ENCODE data around the gene CAMSAP2. TPM values are rescaled to one million over a fixed set of nuclear protein-coding genes. Genes with fewer than 3 reads are reported as not detected.

The CAMSAP2 gene
- total RNA-seq, 1 experiment from 2014 or later = 23.4 TPM

DNA sequence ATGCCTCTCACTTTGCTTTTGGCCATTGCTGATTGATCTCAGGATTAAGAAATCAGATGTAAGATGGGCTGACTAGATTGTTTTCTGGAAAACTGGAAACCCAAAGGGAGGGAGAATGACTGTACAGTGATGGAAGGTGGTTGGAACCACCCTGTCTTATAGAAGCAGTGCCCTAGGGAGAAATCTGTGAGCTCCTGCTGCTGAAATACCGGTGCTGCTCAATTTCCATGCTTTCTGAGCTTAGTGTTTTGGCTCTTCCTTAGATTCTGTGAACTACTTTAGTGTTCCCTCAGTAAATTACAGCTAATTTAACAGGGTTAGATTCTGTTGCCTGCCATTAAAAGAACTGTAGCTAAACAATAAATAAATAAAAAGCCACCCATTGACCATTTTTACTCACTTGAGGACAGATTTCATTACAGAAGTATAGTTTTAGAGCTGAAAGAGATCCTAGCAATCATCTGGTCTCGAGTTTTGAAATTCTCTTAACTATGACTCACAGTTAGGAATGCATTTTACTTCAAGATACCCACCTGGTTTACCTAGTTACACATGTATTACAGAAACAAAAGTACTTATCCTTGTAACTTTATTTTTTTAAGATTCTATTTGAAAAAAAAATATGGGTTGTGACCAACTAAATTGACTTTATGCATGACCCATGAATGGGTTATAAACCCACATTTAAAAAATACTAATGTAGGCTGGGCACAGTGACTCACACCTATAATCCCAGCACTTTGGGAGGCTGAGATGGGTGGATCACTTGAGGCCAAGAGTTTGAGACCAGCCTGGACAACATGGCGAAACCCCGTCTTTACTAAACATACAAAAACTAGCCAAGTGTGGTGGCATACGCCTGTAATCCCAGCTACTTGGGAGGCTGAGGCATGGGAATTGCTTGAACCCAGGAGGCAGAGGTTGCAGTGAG, 33.2 kb downstream of the CAMSAP2 start:
- intact Hi-C loops (cut with micrococcal nuclease; ENCODE audit: unreplicated experiment) = no loop called here
- no peak for DNase-seq

DNA sequence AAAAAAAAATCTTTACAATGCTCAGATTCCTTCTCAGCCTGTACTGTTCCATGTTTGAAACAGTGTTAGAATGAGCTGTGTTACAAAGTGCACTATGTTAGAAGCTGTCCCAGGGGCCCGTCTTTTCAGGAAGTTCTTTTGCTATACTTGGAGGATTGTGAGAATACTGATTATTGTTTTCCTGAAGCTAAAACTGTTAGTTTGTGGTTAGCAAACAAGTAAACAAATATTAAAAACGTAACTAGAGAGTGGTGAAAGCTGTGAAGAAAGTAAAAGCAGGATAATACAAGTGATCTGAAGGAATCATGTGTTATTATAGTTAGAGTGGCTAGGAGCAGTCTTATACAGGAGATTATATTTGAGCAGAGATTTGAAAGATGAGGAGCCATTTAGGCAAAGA, 35.6 kb downstream of the CAMSAP2 start:
- Mint-ChIP-seq H3K9me3 (ENCODE audit: unreplicated experiment) (peaks cover 8% of the 10 kb centered on the region), H3K27me3 (ENCODE audit: insufficient read depth, unreplicated experiment) (no peaks in the 10 kb centered on the region), H3K27ac (ENCODE audit: unreplicated experiment) (no peak overlapping the region), H3K36me3 (ENCODE audit: insufficient read depth, unreplicated experiment) (peaks cover 16% of the 10 kb centered on the region), H3K4me1 (ENCODE audit: low read depth, unreplicated experiment) (peaks cover 36% of the 10 kb centered on the region), H3K4me3 (ENCODE audit: unreplicated experiment) (no peak overlapping the region)
- POLR2A ChIA-PET = no interaction called here
- TF ChIP-seq, protein P1, sequence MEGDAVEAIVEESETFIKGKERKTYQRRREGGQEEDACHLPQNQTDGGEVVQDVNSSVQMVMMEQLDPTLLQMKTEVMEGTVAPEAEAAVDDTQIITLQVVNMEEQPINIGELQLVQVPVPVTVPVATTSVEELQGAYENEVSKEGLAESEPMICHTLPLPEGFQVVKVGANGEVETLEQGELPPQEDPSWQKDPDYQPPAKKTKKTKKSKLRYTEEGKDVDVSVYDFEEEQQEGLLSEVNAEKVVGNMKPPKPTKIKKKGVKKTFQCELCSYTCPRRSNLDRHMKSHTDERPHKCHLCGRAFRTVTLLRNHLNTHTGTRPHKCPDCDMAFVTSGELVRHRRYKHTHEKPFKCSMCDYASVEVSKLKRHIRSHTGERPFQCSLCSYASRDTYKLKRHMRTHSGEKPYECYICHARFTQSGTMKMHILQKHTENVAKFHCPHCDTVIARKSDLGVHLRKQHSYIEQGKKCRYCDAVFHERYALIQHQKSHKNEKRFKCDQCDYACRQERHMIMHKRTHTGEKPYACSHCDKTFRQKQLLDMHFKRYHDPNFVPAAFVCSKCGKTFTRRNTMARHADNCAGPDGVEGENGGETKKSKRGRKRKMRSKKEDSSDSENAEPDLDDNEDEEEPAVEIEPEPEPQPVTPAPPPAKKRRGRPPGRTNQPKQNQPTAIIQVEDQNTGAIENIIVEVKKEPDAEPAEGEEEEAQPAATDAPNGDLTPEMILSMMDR (IDR thresholded peaks at IDR 0.05; ENCODE audit: insufficient read depth in 1 of 2, low read depth in 1 of 2, low read length in 1 of 2, severe bottlenecking in 1 of 2, unreplicated experiment in 1 of 2) = no peak
- DNase-seq = no peak
- Histone ChIP-seq H3K4me1 (peaks cover 28% of the 10 kb centered on the region), H3K4me3 (ENCODE audit: low read depth, low read length) (no peak overlapping the region), H3K36me3 (ENCODE audit: control insufficient read depth, insufficient read depth, low read length) (no peaks in the 10 kb centered on the region), H3K9me3 (no peaks in the 10 kb centered on the region), H3K27me3 (replicated peaks; ENCODE audit: control insufficient read depth, insufficient read depth, low read length) (no peaks in the 10 kb centered on the region)
- CTCF ChIA-PET = no interaction called here
- BruUV-seq (replicated peaks) = no TSS peak
- intact Hi-C loops (cut with micrococcal nuclease; ENCODE audit: unreplicated experiment) = no loop called here

More for the DNA sequence above, 33.2 kb downstream of the CAMSAP2 start:
- ChIA-PET POLR2A (interaction anchor here (0.7 kb wide), 1 partner anchor 358 kb away, joined by 3 read pairs; no protein-coding TSS in a partner anchor), CTCF (interaction anchor here (1.0 kb wide), 1 partner anchor 150 kb away, joined by 4 read pairs; no protein-coding TSS in a partner anchor)
- Mint-ChIP-seq H3K27ac (ENCODE audit: unreplicated experiment) (no peak overlapping the region), H3K4me1 (ENCODE audit: low read depth, unreplicated experiment) (peaks cover 29% of the 10 kb centered on the region), H3K9me3 (ENCODE audit: unreplicated experiment) (peaks cover 8% of the 10 kb centered on the region), H3K36me3 (ENCODE audit: insufficient read depth, unreplicated experiment) (peaks cover 23% of the 10 kb centered on the region), H3K27me3 (ENCODE audit: insufficient read depth, unreplicated experiment) (no peaks in the 10 kb centered on the region), H3K4me3 (ENCODE audit: unreplicated experiment) (no peak overlapping the region)
- peaks cover 23% of the 10 kb centered on the region for H3K4me1 ChIP-seq
- TF ChIP-seq, protein P1 (IDR thresholded peaks at IDR 0.05; ENCODE audit: insufficient read depth in 1 of 2, low read depth in 1 of 2, low read length in 1 of 2, severe bottlenecking in 1 of 2, unreplicated experiment in 1 of 2) = no peak
- no peaks in the 10 kb centered on the region for H3K9me3 ChIP-seq
- no peaks in the 10 kb centered on the region for H3K27me3 ChIP-seq (replicated peaks; ENCODE audit: control insufficient read depth, insufficient read depth, low read length)
- H3K4me3 ChIP-seq (ENCODE audit: low read depth, low read length) = no peak overlapping the region
- BruUV-seq (replicated peaks) = no TSS peak
- H3K36me3 ChIP-seq (ENCODE audit: control insufficient read depth, insufficient read depth, low read length) = no peaks in the 10 kb centered on the region

DNA sequence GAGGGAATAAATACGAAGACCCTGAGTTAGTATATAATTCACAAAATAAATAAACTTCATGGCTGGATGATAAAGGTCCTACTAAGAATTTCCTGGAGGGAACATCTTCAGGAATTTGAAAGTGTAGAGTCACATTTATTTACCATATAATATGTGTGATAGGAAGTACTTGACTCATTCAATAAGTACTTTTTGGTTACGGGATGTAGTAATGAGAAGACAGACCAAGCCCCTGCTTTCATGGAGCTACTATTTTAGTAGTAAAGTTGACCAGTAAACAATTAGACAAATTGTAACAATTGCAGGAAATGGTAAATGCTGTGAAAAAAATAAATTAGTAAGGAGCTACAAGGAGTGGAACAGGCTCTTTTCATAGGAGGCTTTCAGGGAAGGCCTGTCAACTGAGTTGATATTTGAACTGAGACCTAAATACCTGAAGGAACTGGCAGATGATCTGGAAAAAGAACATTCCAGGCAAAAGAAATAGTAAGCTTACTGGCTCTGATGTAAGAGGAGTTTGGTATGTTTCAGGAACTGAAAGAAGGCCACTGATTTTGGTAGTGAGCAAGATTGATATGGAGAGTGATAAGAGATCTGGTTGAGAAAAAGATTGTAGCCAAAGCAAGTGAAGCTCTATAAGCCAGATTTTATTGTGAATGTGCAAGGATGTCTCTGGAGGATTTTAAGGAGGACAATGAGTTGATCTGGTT, 36.2 kb downstream of the CAMSAP2 start:
- H3K4me3 Mint-ChIP-seq (ENCODE audit: unreplicated experiment) = no peak overlapping the region
- no peak for DNase-seq
- H3K27me3 Mint-ChIP-seq (ENCODE audit: insufficient read depth, unreplicated experiment) = no peaks in the 10 kb centered on the region
- no peaks in the 10 kb centered on the region for H3K36me3 ChIP-seq (ENCODE audit: control insufficient read depth, insufficient read depth, low read length)
- peaks cover 8% of the 10 kb centered on the region for H3K9me3 Mint-ChIP-seq (ENCODE audit: unreplicated experiment)
- peaks cover 16% of the 10 kb centered on the region for H3K36me3 Mint-ChIP-seq (ENCODE audit: insufficient read depth, unreplicated experiment)
- H3K4me1 ChIP-seq = peaks cover 28% of the 10 kb centered on the region
- peaks cover 39% of the 10 kb centered on the region for H3K4me1 Mint-ChIP-seq (ENCODE audit: low read depth, unreplicated experiment)
- no peaks in the 10 kb centered on the region for H3K9me3 ChIP-seq
- no TSS peak for BruUV-seq (replicated peaks)
- TF ChIP-seq, protein P1 (IDR thresholded peaks at IDR 0.05; ENCODE audit: insufficient read depth in 1 of 2, low read depth in 1 of 2, low read length in 1 of 2, severe bottlenecking in 1 of 2, unreplicated experiment in 1 of 2) = no peak
- ChIA-PET POLR2A (no interaction called here), CTCF (no interaction called here)
- no peak overlapping the region for H3K27ac Mint-ChIP-seq (ENCODE audit: unreplicated experiment)
- H3K4me3 ChIP-seq (ENCODE audit: low read depth, low read length) = no peak overlapping the region
- intact Hi-C loops (cut with micrococcal nuclease; ENCODE audit: unreplicated experiment) = no loop called here
- no peaks in the 10 kb centered on the region for H3K27me3 ChIP-seq (replicated peaks; ENCODE audit: control insufficient read depth, insufficient read depth, low read length)
